Panc1 (cell line): ENCODE measurements around the gene ATRN. TPM values are rescaled to one million over a fixed set of nuclear protein-coding genes. Genes with fewer than 3 reads are reported as not detected.
"Not testable (repeated sequence)": the region's sequence is repeated elsewhere in the genome, so short reads cannot be mapped to it uniquely, and the experiment has no call there.

Experiments used
- ATAC-seq: fragments of 200-7000 bp; cut with Tn5 transposase; 2 replicates; pipeline ENCODE4 v1.9.1; 2020; ENCODE audit warnings: mild to moderate bottlenecking, moderate library complexity
- BruUV-seq: library from RNA; stranded (reverse); fragments of 400-500 nt; replicated peaks from 2 replicates; lab custom pipeline; 2021; lab: Mats Ljungman, UMichigan
- CTCF ChIA-PET: fragments of 300-600 bp; sonication (Branson Sonifier 250); formaldehyde crosslinking; loops from one replicate; lab custom pipeline; 2022; ENCODE audit warnings: antibody characterized with exemption; lab: Charles Lee
- POLR2A ChIA-PET: fragments of 300-600 bp; sonication (Branson Sonifier 250); formaldehyde crosslinking; loops from one replicate; lab custom pipeline; 2022; ENCODE audit warnings: antibody characterized with exemption; lab: Charles Lee
- DNase-seq: peaks from one replicate; pipeline ENCODE4 v3.0.0-alpha.2; 2010; ENCODE audit warnings: low read depth, low spot score
- H3K27ac ChIP-seq: 2 replicates; pipeline ENCODE4 v1.5.1; 2011; ENCODE audit warnings: mild to moderate bottlenecking, low read length, inconsistent platforms
- H3K27me3 ChIP-seq: fragments of 200-500 bp; sonication (Bioruptor generic); 2 replicates; pipeline ENCODE4 v1.6.0; 2014; ENCODE audit warnings: low read length, inconsistent platforms; ENCODE audit not compliant: control insufficient read depth, insufficient read depth
- H3K36me3 ChIP-seq: fragments of 200-500 bp; sonication (Bioruptor generic); 2 replicates; pipeline ENCODE4 v1.5.1; 2014; ENCODE audit warnings: inconsistent platforms, mild to moderate bottlenecking, low read length, moderate library complexity; ENCODE audit not compliant: control insufficient read depth, insufficient read depth
- H3K4me1 ChIP-seq: 2 replicates; pipeline ENCODE4 v1.5.1; 2011; ENCODE audit warnings: inconsistent platforms, mild to moderate bottlenecking, low read length, moderate library complexity; ENCODE audit not compliant: control insufficient read depth, insufficient read depth
- H3K4me3 ChIP-seq, 2 experiments: 2 replicates each; pipeline ENCODE4 v1.5.1; 2011 to 2012; ENCODE audit warnings: low read depth in 2 of 2, low read length in 2 of 2, mild to moderate bottlenecking in 2 of 2, inconsistent platforms in 1 of 2, moderate library complexity in 1 of 2
- H3K9me3 ChIP-seq: fragments of 200-500 bp; sonication (Bioruptor generic); 2 replicates; pipeline ENCODE4 v1.5.1; 2014; ENCODE audit warnings: low read depth, mild to moderate bottlenecking, inconsistent platforms, low read length, moderate library complexity; ENCODE audit not compliant: control insufficient read depth, insufficient read depth
- CTCF ChIP-seq: fragments of 450-650 bp; IDR thresholded peaks from 2 replicates; pipeline ENCODE4 v1.5.1; 2017; ENCODE audit warnings: mild to moderate bottlenecking
- POLR2AphosphoS5 ChIP-seq: IDR thresholded peaks from 2 replicates; pipeline ENCODE4 v1.6.1; 2012; ENCODE audit warnings: mild to moderate bottlenecking, low read depth, low read length, moderate library complexity
- REST ChIP-seq, 2 experiments: IDR thresholded peaks; 2 replicates each; pipeline ENCODE4 v1.6.1; 2011 to 2012; ENCODE audit warnings: low read depth in 2 of 2, control low read depth in 1 of 2, low read length in 1 of 2, mild to moderate bottlenecking in 1 of 2, moderate library complexity in 1 of 2; ENCODE audit not compliant: insufficient read depth in 1 of 2
- SIN3A ChIP-seq: IDR thresholded peaks from 2 replicates; pipeline ENCODE4 v1.6.1; 2012; ENCODE audit warnings: low read depth, mild to moderate bottlenecking, low read length, moderate library complexity, borderline replicate concordance; ENCODE audit not compliant: insufficient read depth
- TCF7L2 ChIP-seq: IDR thresholded peaks from 2 replicates; pipeline ENCODE4 v1.6.1; 2011; ENCODE audit warnings: mild to moderate bottlenecking, low read depth, low read length, inconsistent platforms
- in situ Hi-C: cut with HindIII; loops from 2 replicates; pipeline ENCODE4 v1.10.0; 2016; ENCODE audit warnings: low sequenced_read_pairs, low pct_unique_long_range_greater_than_20kb
- intact Hi-C: fragments of 100-400 bp; cut with micrococcal nuclease; formaldehyde crosslinking; loops from one replicate; pipeline ENCODE4 v1.10.0; 2022; ENCODE audit not compliant: unreplicated experiment
- total RNA-seq: library from RNA; stranded (reverse); gene quantifications from one replicate; pipeline ENCODE4 v1.2.1, GENCODE V29; 2021; ENCODE audit not compliant: unreplicated experiment

Gene ATRN
- total RNA-seq, 1 experiment from 2014 or later: 33.8 TPM

- no peak for ATAC-seq
- no TSS peak for BruUV-seq
Observed at GRCh38 chr20:3603108-3603507, 132.3 kb downstream of the ATRN start.

GRCh38 chr20:3605386-3605886, 134.6 kb downstream of the ATRN start:
- ATAC-seq, H3K9me3 ChIP-seq, BruUV-seq, CTCF ChIA-PET, H3K4me3 ChIP-seq, H3K36me3 ChIP-seq, in situ Hi-C loops, H3K4me1 ChIP-seq, H3K27me3 ChIP-seq, POLR2A ChIA-PET, H3K27ac ChIP-seq, intact Hi-C loops, DNase-seq: not testable (repeated sequence)

More at GRCh38 chr20:3603108-3603507, 132.3 kb downstream of the ATRN start:
- no peak for DNase-seq
- in situ Hi-C loops: no loop called here
- Histone ChIP-seq H3K27me3 (no peaks in the 10 kb centered on the region), H3K4me3 (no peak overlapping the region), H3K9me3 (no peaks in the 10 kb centered on the region), H3K27ac (no peak overlapping the region), H3K36me3 (no peaks in the 10 kb centered on the region), H3K4me1 (no peaks in the 10 kb centered on the region)
- CTCF ChIA-PET: no interaction called here
- intact Hi-C loops: no loop called here
- TF ChIP-seq CTCF (no peak), REST (IDR thresholded peaks at IDR 0.05; ENCODE audit: insufficient read depth in 1 of 2, low read depth in 2 of 2, low read length in 1 of 2) (no peak), POLR2AphosphoS5 (no peak), SIN3A (no peak)
- POLR2A ChIA-PET: no interaction called here

GRCh38 chr20:3606021-3606420, 135.2 kb downstream of the ATRN start:
- BruUV-seq: no TSS peak
- Histone ChIP-seq H3K27me3 (no peaks in the 10 kb centered on the region), H3K27ac (no peak overlapping the region), H3K9me3 (no peaks in the 10 kb centered on the region), H3K36me3 (no peaks in the 10 kb centered on the region), H3K4me1 (no peaks in the 10 kb centered on the region), H3K4me3 (no peak overlapping the region)
- intact Hi-C loops (no loop called here), in situ Hi-C loops (no loop called here)
- no peak for ATAC-seq
- CTCF ChIA-PET: no interaction called here
- no peak for DNase-seq
- POLR2A ChIA-PET: no interaction called here
- TF ChIP-seq REST (IDR thresholded peaks at IDR 0.05; ENCODE audit: insufficient read depth in 1 of 2, low read depth in 2 of 2, low read length in 1 of 2): no peak
- TF ChIP-seq CTCF: no peak
- no peak for TF ChIP-seq SIN3A
- no peak for TF ChIP-seq POLR2AphosphoS5
- no peak for TF ChIP-seq TCF7L2
